ENCODE measurements around the gene ZNF287.

GRCh38 chr17:16527298-16527697 is 41.7 kb downstream of the ZNF287 start:
- TF ChIP-seq CTCF (IDR thresholded peaks at IDR 0.05; ENCODE audit: low read length) (no peak), EZH2 (IDR thresholded peaks at IDR 0.05; ENCODE audit: borderline replicate concordance, low read length) (no peak)
